DND-41 (cell line): ENCODE data around the gene ERBB4.

Source experiments
- ATAC-seq: fragments of 200-7000 bp; cut with Tn5 transposase; 3 replicates; pipeline ENCODE4 v1.9.1; 2021; ENCODE audit warnings: low read depth; ENCODE audit not compliant: insufficient read depth
- DNase-seq: peaks from one replicate; pipeline ENCODE4 v3.0.0-alpha.2; 2020
- H2AFZ ChIP-seq: 2 replicates; pipeline ENCODE4 v1.6.0; 2012; ENCODE audit warnings: low read depth, low read length
- H3K27ac ChIP-seq: 2 replicates; pipeline ENCODE4 v1.5.1; 2012; ENCODE audit warnings: low read length, inconsistent platforms
- H3K27me3 ChIP-seq: fragments of 200-600 bp; sonication (generic); 2 replicates; pipeline ENCODE4 v1.6.0; 2012; ENCODE audit warnings: low read length, mild to moderate bottlenecking, inconsistent platforms; ENCODE audit not compliant: insufficient read depth, poor library complexity
- H3K36me3 ChIP-seq: 2 replicates; pipeline ENCODE4 v1.5.1; 2012; ENCODE audit warnings: low read length, inconsistent platforms; ENCODE audit not compliant: insufficient read depth
- H3K4me1 ChIP-seq: 2 replicates; pipeline ENCODE4 v1.5.1; 2012; ENCODE audit warnings: mild to moderate bottlenecking, low read length; ENCODE audit not compliant: insufficient read depth
- H3K4me2 ChIP-seq: 2 replicates; pipeline ENCODE4 v1.6.0; 2012; ENCODE audit warnings: mild to moderate bottlenecking, moderate library complexity, low read length, inconsistent platforms; ENCODE audit not compliant: insufficient read depth
- H3K4me3 ChIP-seq, 2 experiments: fragments of 200-600 bp in 1 of 2; shearing (Covaris generic) in 1 of 2; 2 replicates each; pipeline ENCODE4 v1.5.1; 2012 to 2016; ENCODE audit warnings: inconsistent platforms in 2 of 2, low read length in 2 of 2, mild to moderate bottlenecking in 2 of 2, low read depth in 1 of 2, moderate library complexity in 1 of 2
- H3K79me2 ChIP-seq: 2 replicates; pipeline ENCODE4 v1.6.0; 2012; ENCODE audit warnings: low read length, inconsistent platforms; ENCODE audit not compliant: insufficient read depth
- H3K9ac ChIP-seq: 2 replicates; pipeline ENCODE4 v1.6.0; 2012; ENCODE audit warnings: low read depth, mild to moderate bottlenecking, inconsistent platforms, low read length, moderate library complexity
- H3K9me3 ChIP-seq: 2 replicates; pipeline ENCODE4 v1.5.1; 2012; ENCODE audit warnings: low read length, moderate library complexity, mild to moderate bottlenecking, inconsistent platforms; ENCODE audit not compliant: insufficient read depth, severe bottlenecking
- H4K20me1 ChIP-seq: 2 replicates; pipeline ENCODE4 v1.6.0; 2012; ENCODE audit warnings: low read length; ENCODE audit not compliant: insufficient read depth
- CTCF ChIP-seq: IDR thresholded peaks from 2 replicates; pipeline ENCODE4 v1.5.1; 2012; ENCODE audit warnings: borderline replicate concordance, low read length, moderate library complexity, mild to moderate bottlenecking; ENCODE audit not compliant: poor library complexity, severe bottlenecking; ENCODE audit errors: extremely low read depth
- EZH2 ChIP-seq: IDR thresholded peaks from 3 replicates; pipeline ENCODE4 v1.6.1; 2012; ENCODE audit warnings: borderline replicate concordance, low read depth, mild to moderate bottlenecking, moderate library complexity, low read length, inconsistent platforms; ENCODE audit not compliant: severe bottlenecking

The ERBB4 gene

GRCh38 chr2:211955648-211956047 is 583.0 kb downstream of the ERBB4 start:
- TF ChIP-seq EZH2 (no peak), CTCF (no peak)
- DNase-seq (no peak), ATAC-seq (no peak)
- Histone ChIP-seq H3K4me2 (no peak overlapping the region), H2AFZ (no peak overlapping the region), H4K20me1 (no peaks in the 10 kb centered on the region), H3K9ac (no peak overlapping the region), H3K27ac (no peak overlapping the region), H3K79me2 (no peaks in the 10 kb centered on the region), H3K27me3 (no peaks in the 10 kb centered on the region), H3K4me3 (no peak overlapping the region), H3K36me3 (no peaks in the 10 kb centered on the region), H3K9me3 (no peaks in the 10 kb centered on the region), H3K4me1 (no peaks in the 10 kb centered on the region)

GRCh38 chr2:211948932-211949331 is 589.7 kb downstream of the ERBB4 start:
- no peak overlapping the region for H2AFZ ChIP-seq
- DNase-seq = no peak
- no peak overlapping the region for H3K4me3 ChIP-seq
- H3K4me2 ChIP-seq = no peak overlapping the region
- no peaks in the 10 kb centered on the region for H3K79me2 ChIP-seq
- ATAC-seq = no peak
- no peak overlapping the region for H3K9ac ChIP-seq
- no peaks in the 10 kb centered on the region for H3K4me1 ChIP-seq
- H3K9me3 ChIP-seq = no peaks in the 10 kb centered on the region
- no peaks in the 10 kb centered on the region for H3K27me3 ChIP-seq
- no peaks in the 10 kb centered on the region for H3K36me3 ChIP-seq
- no peak overlapping the region for H3K27ac ChIP-seq
- H4K20me1 ChIP-seq = no peaks in the 10 kb centered on the region
- no peak for TF ChIP-seq EZH2
- TF ChIP-seq CTCF = no peak

- ATAC-seq = no peak
- H3K4me1 ChIP-seq = no peaks in the 10 kb centered on the region
- H3K4me3 ChIP-seq = no peak overlapping the region
- no peaks in the 10 kb centered on the region for H3K36me3 ChIP-seq
- no peak for DNase-seq
- TF ChIP-seq CTCF (no peak), EZH2 (no peak)
- H3K4me2 ChIP-seq = no peak overlapping the region
- no peak overlapping the region for H3K27ac ChIP-seq
- H2AFZ ChIP-seq = no peak overlapping the region
- no peaks in the 10 kb centered on the region for H3K27me3 ChIP-seq
- no peaks in the 10 kb centered on the region for H4K20me1 ChIP-seq
- H3K9ac ChIP-seq = no peak overlapping the region
- H3K9me3 ChIP-seq = no peaks in the 10 kb centered on the region
- H3K79me2 ChIP-seq = no peaks in the 10 kb centered on the region
These were observed 591.6 kb downstream of the ERBB4 start for GRCh38 chr2:211946960-211947359.

- Histone ChIP-seq H3K27ac (no peak overlapping the region), H3K9ac (no peak overlapping the region), H3K4me1 (no peaks in the 10 kb centered on the region), H4K20me1 (no peaks in the 10 kb centered on the region), H3K9me3 (no peaks in the 10 kb centered on the region), H3K4me3 (no peak overlapping the region), H3K79me2 (no peaks in the 10 kb centered on the region), H3K27me3 (no peaks in the 10 kb centered on the region), H3K36me3 (no peaks in the 10 kb centered on the region), H2AFZ (no peak overlapping the region), H3K4me2 (no peak overlapping the region)
- ATAC-seq = no peak
- no peak for DNase-seq
- TF ChIP-seq CTCF (no peak), EZH2 (no peak)
These were observed 594.0 kb downstream of the ERBB4 start for GRCh38 chr2:211944572-211944971.
